HG02884 (cell line): ENCODE results near the gene CBLN3.

Experiments used
- ATAC-seq: cut with Tn5 transposase; IDR thresholded peaks from one replicate; pipeline ENCODE4 v1.9.1; 2021; ENCODE audit warnings: mild to moderate bottlenecking, moderate library complexity; ENCODE audit not compliant: unreplicated experiment

CBLN3 gene

GRCh38 chr14:24385524-24385923 lies 43.9 kb downstream of the CBLN3 start:
- no peak for ATAC-seq

- no peak for ATAC-seq
Observed at GRCh38 chr14:24384169-24384568, 45.3 kb downstream of the CBLN3 start.

- ATAC-seq: no peak
Observed at GRCh38 chr14:24382064-24382371, 47.5 kb downstream of the CBLN3 start.

GRCh38 chr14:24381363-24382063 lies 48.0 kb downstream of the CBLN3 start:
- ATAC-seq: no peak

GRCh38 chr14:24379907-24380730 lies 49.3 kb downstream of the CBLN3 start:
- ATAC-seq: no peak

- no peak for ATAC-seq
Observed at GRCh38 chr14:24378981-24379906, 50.2 kb downstream of the CBLN3 start.

GRCh38 chr14:24378327-24378726 lies 51.1 kb downstream of the CBLN3 start:
- ATAC-seq: no peak

GRCh38 chr14:24377657-24378056 lies 51.8 kb downstream of the CBLN3 start:
- ATAC-seq: no peak

- ATAC-seq: no peak
Observed at GRCh38 chr14:24377126-24377525, 52.3 kb downstream of the CBLN3 start.
